Measurements from ENCODE around the gene HOXB2.

HOXB2 gene

DNA sequence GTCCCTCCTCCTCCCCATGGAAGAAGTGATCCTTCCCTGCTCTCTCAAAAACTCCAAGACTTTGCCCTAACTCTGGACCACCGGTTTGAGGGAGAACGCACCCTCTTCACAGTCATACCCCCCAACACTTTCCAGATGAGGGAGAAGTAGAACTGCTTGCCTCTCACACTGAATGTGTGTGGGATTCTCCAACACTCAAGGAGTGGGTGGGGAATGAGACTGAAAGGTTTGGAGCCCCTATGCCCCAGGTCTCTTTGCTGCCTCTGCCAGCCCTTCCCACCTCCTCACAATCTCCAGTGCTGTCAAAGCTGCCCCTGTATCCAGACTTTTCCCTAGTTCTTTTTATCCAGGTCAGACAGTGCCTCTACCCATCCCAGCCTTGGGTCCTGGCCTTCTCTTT is 21.8 kb upstream of the HOXB2 start:
- Histone ChIP-seq H3K4me3 (ENCODE audit: insufficient read depth, low read length, poor library complexity, severe bottlenecking) (no peak overlapping the region), H2AFZ (ENCODE audit: low read depth, low read length, severe bottlenecking) (no peak overlapping the region), H4K20me1 (ENCODE audit: low read depth, low read length) (no peaks in the 10 kb centered on the region), H3K4me2 (ENCODE audit: low read depth, low read length, poor library complexity, severe bottlenecking) (no peak overlapping the region), H3K27me3 (ENCODE audit: low read length) (no peaks in the 10 kb centered on the region), H3F3A (ENCODE audit: insufficient read depth) (no peaks in the 10 kb centered on the region), H3K27ac (ENCODE audit: low read depth, low read length) (no peak overlapping the region), H3K9me2 (replicated peaks; ENCODE audit: insufficient read depth, low read length) (no peaks in the 10 kb centered on the region), H3K36me3 (ENCODE audit: low read length) (no peaks in the 10 kb centered on the region), H3K9ac (ENCODE audit: low read length) (no peak overlapping the region), H3K79me2 (ENCODE audit: insufficient read depth, low read length) (no peaks in the 10 kb centered on the region), H3K9me3 (ENCODE audit: insufficient read depth, low read length) (no peaks in the 10 kb centered on the region)
- TF ChIP-seq, protein P1, sequence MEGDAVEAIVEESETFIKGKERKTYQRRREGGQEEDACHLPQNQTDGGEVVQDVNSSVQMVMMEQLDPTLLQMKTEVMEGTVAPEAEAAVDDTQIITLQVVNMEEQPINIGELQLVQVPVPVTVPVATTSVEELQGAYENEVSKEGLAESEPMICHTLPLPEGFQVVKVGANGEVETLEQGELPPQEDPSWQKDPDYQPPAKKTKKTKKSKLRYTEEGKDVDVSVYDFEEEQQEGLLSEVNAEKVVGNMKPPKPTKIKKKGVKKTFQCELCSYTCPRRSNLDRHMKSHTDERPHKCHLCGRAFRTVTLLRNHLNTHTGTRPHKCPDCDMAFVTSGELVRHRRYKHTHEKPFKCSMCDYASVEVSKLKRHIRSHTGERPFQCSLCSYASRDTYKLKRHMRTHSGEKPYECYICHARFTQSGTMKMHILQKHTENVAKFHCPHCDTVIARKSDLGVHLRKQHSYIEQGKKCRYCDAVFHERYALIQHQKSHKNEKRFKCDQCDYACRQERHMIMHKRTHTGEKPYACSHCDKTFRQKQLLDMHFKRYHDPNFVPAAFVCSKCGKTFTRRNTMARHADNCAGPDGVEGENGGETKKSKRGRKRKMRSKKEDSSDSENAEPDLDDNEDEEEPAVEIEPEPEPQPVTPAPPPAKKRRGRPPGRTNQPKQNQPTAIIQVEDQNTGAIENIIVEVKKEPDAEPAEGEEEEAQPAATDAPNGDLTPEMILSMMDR (IDR thresholded peaks at IDR 0.05; ENCODE audit: insufficient read depth, low read length, poor library complexity, severe bottlenecking) = no peak
- TF ChIP-seq EZH2phosphoT487 (conservative IDR thresholded peaks at IDR 0.05; ENCODE audit: low read length) = no peak

- Histone ChIP-seq H3K4me3 (ENCODE audit: insufficient read depth, low read length, poor library complexity, severe bottlenecking) (no peak overlapping the region), H3K9me2 (replicated peaks; ENCODE audit: insufficient read depth, low read length) (no peaks in the 10 kb centered on the region), H3K79me2 (ENCODE audit: insufficient read depth, low read length) (no peaks in the 10 kb centered on the region), H4K20me1 (ENCODE audit: low read depth, low read length) (no peaks in the 10 kb centered on the region), H3K9me3 (ENCODE audit: insufficient read depth, low read length) (no peaks in the 10 kb centered on the region), H3K36me3 (ENCODE audit: low read length) (no peaks in the 10 kb centered on the region), H3K4me2 (ENCODE audit: low read depth, low read length, poor library complexity, severe bottlenecking) (no peak overlapping the region), H3F3A (ENCODE audit: insufficient read depth) (no peaks in the 10 kb centered on the region), H3K27ac (ENCODE audit: low read depth, low read length) (no peak overlapping the region), H2AFZ (ENCODE audit: low read depth, low read length, severe bottlenecking) (no peak overlapping the region), H3K9ac (ENCODE audit: low read length) (no peak overlapping the region), H3K27me3 (ENCODE audit: low read length) (no peaks in the 10 kb centered on the region)
- TF ChIP-seq, protein P1 (IDR thresholded peaks at IDR 0.05; ENCODE audit: insufficient read depth, low read length, poor library complexity, severe bottlenecking) = no peak
- TF ChIP-seq EZH2phosphoT487 (conservative IDR thresholded peaks at IDR 0.05; ENCODE audit: low read length) = no peak
Measured at GRCh38 chr17:48565925-48566710, 21.2 kb upstream of the HOXB2 start.

DNA sequence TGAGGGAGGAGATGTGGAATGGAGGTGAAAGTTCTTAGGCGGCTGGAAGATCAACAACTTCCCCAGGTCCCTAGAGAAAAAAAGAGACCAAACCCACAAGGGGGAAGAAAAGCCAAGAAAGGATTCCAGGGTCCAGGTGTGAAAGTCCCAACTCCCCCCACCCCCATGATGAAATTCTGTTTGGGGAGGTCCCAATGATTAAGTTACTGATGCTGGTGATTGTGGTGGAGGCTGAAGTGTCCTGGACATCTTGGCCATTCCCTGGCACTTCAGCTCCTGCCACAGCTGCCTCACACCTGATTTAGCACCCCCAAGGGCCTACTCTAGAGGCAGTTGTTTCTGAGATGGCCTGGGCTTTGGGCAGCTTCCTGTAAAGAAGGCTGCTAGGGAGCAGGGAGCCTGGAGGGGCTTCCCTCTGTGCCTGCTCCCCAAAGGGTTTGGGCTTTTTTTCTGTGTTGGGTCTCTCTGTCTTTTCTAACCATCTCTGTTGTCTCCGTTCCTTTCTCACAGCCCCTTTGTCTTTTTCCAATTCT is 20.2 kb upstream of the HOXB2 start:
- no peaks in the 10 kb centered on the region for H3K9me2 ChIP-seq (replicated peaks; ENCODE audit: insufficient read depth, low read length)
- no peak overlapping the region for H3K4me3 ChIP-seq (ENCODE audit: insufficient read depth, low read length, poor library complexity, severe bottlenecking)
- no peaks in the 10 kb centered on the region for H3K79me2 ChIP-seq (ENCODE audit: insufficient read depth, low read length)
- H4K20me1 ChIP-seq (ENCODE audit: low read depth, low read length) = no peaks in the 10 kb centered on the region
- H3K27me3 ChIP-seq (ENCODE audit: low read length) = no peaks in the 10 kb centered on the region
- no peaks in the 10 kb centered on the region for H3F3A ChIP-seq (ENCODE audit: insufficient read depth)
- no peak overlapping the region for H3K27ac ChIP-seq (ENCODE audit: low read depth, low read length)
- TF ChIP-seq, protein P1 (IDR thresholded peaks at IDR 0.05; ENCODE audit: insufficient read depth, low read length, poor library complexity, severe bottlenecking) = no peak
- no peak for TF ChIP-seq EZH2phosphoT487 (conservative IDR thresholded peaks at IDR 0.05; ENCODE audit: low read length)
- H3K9me3 ChIP-seq (ENCODE audit: insufficient read depth, low read length) = no peaks in the 10 kb centered on the region
- no peak overlapping the region for H3K4me2 ChIP-seq (ENCODE audit: low read depth, low read length, poor library complexity, severe bottlenecking)
- no peak overlapping the region for H2AFZ ChIP-seq (ENCODE audit: low read depth, low read length, severe bottlenecking)
- H3K36me3 ChIP-seq (ENCODE audit: low read length) = no peaks in the 10 kb centered on the region
- H3K9ac ChIP-seq (ENCODE audit: low read length) = no peak overlapping the region

Data from SU-DHL-6 (cell line).